ENCODE measurements around the gene IGSF11.

IGSF11 gene

GRCh38 chr3:118960876-118961450 lies 73.7 kb downstream of the IGSF11 start:
- TF ChIP-seq POLR2AphosphoS5 (IDR thresholded peaks at IDR 0.05; ENCODE audit: low read depth, low read length), result no peak
- TF ChIP-seq PAX5 (IDR thresholded peaks at IDR 0.05; ENCODE audit: insufficient read depth, low read length, severe bottlenecking), result no peak
- TF ChIP-seq POLR2A (IDR thresholded peaks at IDR 0.05; ENCODE audit: low read depth, low read length), result no peak
- no peak for TF ChIP-seq POU2F2 (IDR thresholded peaks at IDR 0.05; ENCODE audit: low read depth, low read length)
- TF ChIP-seq TAF1 (IDR thresholded peaks at IDR 0.05; ENCODE audit: low read depth, low read length), result no peak
- TF ChIP-seq SPI1 (IDR thresholded peaks at IDR 0.05; ENCODE audit: low read depth, low read length), result no peak
- DNase-seq (ENCODE audit: insufficient read length, low spot score) (no peak), FAIRE-seq (no peak)

- FAIRE-seq, result no peak
- TF ChIP-seq PAX5 (IDR thresholded peaks at IDR 0.05; ENCODE audit: insufficient read depth, low read length, severe bottlenecking) (no peak), TAF1 (IDR thresholded peaks at IDR 0.05; ENCODE audit: low read depth, low read length) (no peak), POU2F2 (IDR thresholded peaks at IDR 0.05; ENCODE audit: low read depth, low read length) (no peak), POLR2AphosphoS5 (IDR thresholded peaks at IDR 0.05; ENCODE audit: low read depth, low read length) (no peak), SPI1 (IDR thresholded peaks at IDR 0.05; ENCODE audit: low read depth, low read length) (no peak), POLR2A (IDR thresholded peaks at IDR 0.05; ENCODE audit: low read depth, low read length) (no peak)
- DNase-seq (ENCODE audit: insufficient read length, low spot score), result no peak
Measured at GRCh38 chr3:118955914-118956556, 78.6 kb downstream of the IGSF11 start.

- FAIRE-seq (no peak), DNase-seq (ENCODE audit: insufficient read length, low spot score) (no peak)
- TF ChIP-seq TAF1 (IDR thresholded peaks at IDR 0.05; ENCODE audit: low read depth, low read length) (no peak), PAX5 (IDR thresholded peaks at IDR 0.05; ENCODE audit: insufficient read depth, low read length, severe bottlenecking) (no peak), POLR2A (IDR thresholded peaks at IDR 0.05; ENCODE audit: low read depth, low read length) (no peak), POU2F2 (IDR thresholded peaks at IDR 0.05; ENCODE audit: low read depth, low read length) (no peak), POLR2AphosphoS5 (IDR thresholded peaks at IDR 0.05; ENCODE audit: low read depth, low read length) (no peak), SPI1 (IDR thresholded peaks at IDR 0.05; ENCODE audit: low read depth, low read length) (no peak)
Measured at GRCh38 chr3:118951089-118951488, 83.6 kb downstream of the IGSF11 start.

DNA sequence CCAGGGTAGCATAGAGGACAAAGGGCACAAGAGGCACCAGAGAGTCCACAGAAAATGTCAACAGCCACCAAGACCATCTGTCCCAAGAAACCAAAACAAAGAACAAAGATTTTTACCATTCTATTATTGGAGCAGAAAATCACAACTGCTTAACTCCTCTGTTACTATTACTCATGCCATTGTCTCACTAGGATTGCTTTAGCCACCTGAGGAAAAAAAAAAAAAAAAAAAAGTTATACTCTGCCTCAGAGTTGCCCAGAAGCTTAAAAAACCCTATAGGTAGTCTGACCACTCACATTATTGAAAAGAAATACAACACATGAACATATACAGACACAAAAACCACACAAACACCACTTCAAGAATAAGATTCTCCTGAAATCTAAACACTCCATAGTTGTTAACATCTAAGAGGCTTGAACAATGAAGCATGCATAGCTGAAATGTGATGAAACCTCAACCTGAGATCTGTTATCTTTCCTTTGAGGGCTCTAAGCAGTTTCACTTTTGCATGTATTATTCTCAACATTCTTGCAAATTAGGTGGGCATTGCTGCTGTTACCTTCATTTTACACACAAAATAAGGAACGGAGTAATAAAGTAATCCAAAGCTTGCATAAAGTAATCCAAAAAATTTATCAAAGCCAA lies 85.4 kb downstream of the IGSF11 start:
- DNase-seq (ENCODE audit: insufficient read length, low spot score) (no peak), FAIRE-seq (no peak)
- TF ChIP-seq POLR2A (IDR thresholded peaks at IDR 0.05; ENCODE audit: low read depth, low read length) (no peak), POU2F2 (IDR thresholded peaks at IDR 0.05; ENCODE audit: low read depth, low read length) (no peak), TAF1 (IDR thresholded peaks at IDR 0.05; ENCODE audit: low read depth, low read length) (no peak)

- FAIRE-seq (no peak), DNase-seq (ENCODE audit: insufficient read length, low spot score) (no peak)
- TF ChIP-seq TAF1 (IDR thresholded peaks at IDR 0.05; ENCODE audit: low read depth, low read length) (no peak), SPI1 (IDR thresholded peaks at IDR 0.05; ENCODE audit: low read depth, low read length) (no peak), POLR2AphosphoS5 (IDR thresholded peaks at IDR 0.05; ENCODE audit: low read depth, low read length) (no peak), POLR2A (IDR thresholded peaks at IDR 0.05; ENCODE audit: low read depth, low read length) (no peak), PAX5 (IDR thresholded peaks at IDR 0.05; ENCODE audit: insufficient read depth, low read length, severe bottlenecking) (no peak), POU2F2 (IDR thresholded peaks at IDR 0.05; ENCODE audit: low read depth, low read length) (no peak)
Measured at GRCh38 chr3:118948146-118948545, 86.5 kb downstream of the IGSF11 start.

DNA sequence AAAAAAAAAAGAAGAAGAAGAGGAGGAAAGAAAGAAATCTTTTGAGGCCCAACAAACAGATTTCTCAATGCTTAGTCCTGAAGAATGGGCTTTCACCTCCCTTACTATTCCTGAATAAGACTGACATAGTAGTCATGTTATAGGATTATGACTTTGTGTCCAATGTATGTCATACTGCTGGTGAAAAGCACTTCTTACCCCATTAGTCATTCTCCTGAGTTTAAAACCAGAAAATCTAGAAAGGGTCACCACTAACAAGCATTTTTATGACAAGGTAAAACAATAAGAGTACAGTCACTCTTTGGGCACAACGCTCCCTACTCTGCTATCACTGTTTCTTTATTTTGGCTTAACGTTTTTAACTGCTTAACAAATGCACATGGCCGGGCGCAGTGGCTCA lies 88.2 kb downstream of the IGSF11 start:
- no peak for DNase-seq (ENCODE audit: insufficient read length, low spot score)
- TF ChIP-seq POU2F2 (IDR thresholded peaks at IDR 0.05; ENCODE audit: low read depth, low read length), result no peak
- TF ChIP-seq POLR2AphosphoS5 (IDR thresholded peaks at IDR 0.05; ENCODE audit: low read depth, low read length), result no peak
- no peak for TF ChIP-seq SPI1 (IDR thresholded peaks at IDR 0.05; ENCODE audit: low read depth, low read length)
- no peak for FAIRE-seq

DNA sequence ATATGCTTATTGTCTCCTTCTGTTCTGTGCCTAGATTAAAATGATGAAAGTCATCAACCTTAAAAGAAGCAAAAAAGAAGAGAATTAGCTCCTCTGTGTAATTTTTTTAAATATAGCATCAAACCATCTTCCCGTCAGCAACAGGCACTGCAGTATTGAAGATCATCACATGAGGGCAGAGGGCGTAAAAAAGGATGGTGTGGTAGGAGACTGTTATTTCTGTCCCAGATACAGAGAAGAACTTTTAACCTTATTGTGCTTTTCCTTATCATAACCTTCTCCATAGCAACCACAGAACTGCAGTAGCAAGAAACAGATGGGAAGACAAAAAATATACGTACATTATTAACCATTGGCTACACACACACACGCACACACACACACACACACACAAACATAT lies 88.8 kb downstream of the IGSF11 start:
- DNase-seq (ENCODE audit: insufficient read length, low spot score) (no peak), FAIRE-seq (no peak)
- TF ChIP-seq POU2F2 (IDR thresholded peaks at IDR 0.05; ENCODE audit: low read depth, low read length) (no peak), TAF1 (IDR thresholded peaks at IDR 0.05; ENCODE audit: low read depth, low read length) (no peak), POLR2AphosphoS5 (IDR thresholded peaks at IDR 0.05; ENCODE audit: low read depth, low read length) (no peak), PAX5 (IDR thresholded peaks at IDR 0.05; ENCODE audit: insufficient read depth, low read length, severe bottlenecking) (no peak)

DNA sequence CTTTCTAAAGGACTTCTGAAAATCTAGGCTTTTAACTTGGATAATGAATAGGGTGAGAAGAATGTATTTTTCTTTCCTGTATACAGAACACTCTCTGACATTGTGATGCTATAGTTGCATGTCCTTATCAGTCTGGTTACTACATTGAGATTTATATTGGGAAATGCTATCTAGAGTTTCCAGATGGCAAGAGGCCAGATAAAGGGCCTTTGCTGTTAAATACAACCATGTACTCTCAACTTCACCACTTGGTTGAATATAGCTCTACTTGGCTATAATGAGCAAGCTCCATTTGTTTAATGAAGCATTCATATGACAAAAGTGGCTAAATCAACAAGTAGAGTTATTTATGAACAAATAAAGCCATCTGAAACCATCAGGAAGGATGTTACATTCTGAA lies 91.0 kb downstream of the IGSF11 start:
- FAIRE-seq, result no peak
- no peak for DNase-seq (ENCODE audit: insufficient read length, low spot score)
- TF ChIP-seq PAX5 (IDR thresholded peaks at IDR 0.05; ENCODE audit: insufficient read depth, low read length, severe bottlenecking) (no peak), TAF1 (IDR thresholded peaks at IDR 0.05; ENCODE audit: low read depth, low read length) (no peak), SPI1 (IDR thresholded peaks at IDR 0.05; ENCODE audit: low read depth, low read length) (no peak), POLR2A (IDR thresholded peaks at IDR 0.05; ENCODE audit: low read depth, low read length) (no peak), POLR2AphosphoS5 (IDR thresholded peaks at IDR 0.05; ENCODE audit: low read depth, low read length) (no peak), POU2F2 (IDR thresholded peaks at IDR 0.05; ENCODE audit: low read depth, low read length) (no peak)

GRCh38 chr3:118942671-118943070 lies 92.0 kb downstream of the IGSF11 start:
- DNase-seq (ENCODE audit: insufficient read length, low spot score) (no peak), FAIRE-seq (no peak)
- no peak for TF ChIP-seq PAX5 (IDR thresholded peaks at IDR 0.05; ENCODE audit: insufficient read depth, low read length, severe bottlenecking)
- no peak for TF ChIP-seq POLR2AphosphoS5 (IDR thresholded peaks at IDR 0.05; ENCODE audit: low read depth, low read length)
- no peak for TF ChIP-seq POLR2A (IDR thresholded peaks at IDR 0.05; ENCODE audit: low read depth, low read length)
- no peak for TF ChIP-seq TAF1 (IDR thresholded peaks at IDR 0.05; ENCODE audit: low read depth, low read length)
- TF ChIP-seq SPI1 (IDR thresholded peaks at IDR 0.05; ENCODE audit: low read depth, low read length), result no peak
- TF ChIP-seq POU2F2 (IDR thresholded peaks at IDR 0.05; ENCODE audit: low read depth, low read length), result no peak

- FAIRE-seq (no peak), DNase-seq (ENCODE audit: insufficient read length, low spot score) (no peak)
- TF ChIP-seq PAX5 (IDR thresholded peaks at IDR 0.05; ENCODE audit: insufficient read depth, low read length, severe bottlenecking), result no peak
- no peak for TF ChIP-seq TAF1 (IDR thresholded peaks at IDR 0.05; ENCODE audit: low read depth, low read length)
- no peak for TF ChIP-seq POLR2AphosphoS5 (IDR thresholded peaks at IDR 0.05; ENCODE audit: low read depth, low read length)
- TF ChIP-seq POLR2A (IDR thresholded peaks at IDR 0.05; ENCODE audit: low read depth, low read length), result no peak
- no peak for TF ChIP-seq POU2F2 (IDR thresholded peaks at IDR 0.05; ENCODE audit: low read depth, low read length)
- TF ChIP-seq SPI1 (IDR thresholded peaks at IDR 0.05; ENCODE audit: low read depth, low read length), result no peak
Measured at GRCh38 chr3:118942195-118942594, 92.5 kb downstream of the IGSF11 start.
